Aorta (tissue), 5 donors: ENCODE measurements around the gene LARP1B. TPM values are rescaled to one million over a fixed set of nuclear protein-coding genes. Genes with fewer than 3 reads are reported as not detected.
"Not testable (repeated sequence)": the region's sequence is repeated elsewhere in the genome, so short reads cannot be mapped to it uniquely, and the experiment has no call there.

Source experiments
- ATAC-seq: fragments of 200-7000 bp; cut with Tn5 transposase; one replicate; pipeline ENCODE4 v1.9.1; 2022; ENCODE audit warnings: moderate library complexity; ENCODE audit not compliant: low FRiP score
- DNase-seq, 2 donors: peaks; one replicate each; pipeline ENCODE4 v3.0.0-alpha.2; 2020
- H3K27ac ChIP-seq, 2 donors: one replicate each; pipeline ENCODE4 v1.5.1; 2013; ENCODE audit warnings: low read length in 2 of 2, mild to moderate bottlenecking in 2 of 2, moderate library complexity in 2 of 2, control low read depth in 1 of 2, inconsistent platforms in 1 of 2, low read depth in 1 of 2
- H3K27me3 ChIP-seq, 2 donors: one replicate each; pipeline ENCODE4 v1.6.1; 2013; ENCODE audit warnings: control low read depth in 1 of 2, low read length in 1 of 2, mild to moderate bottlenecking in 1 of 2, moderate library complexity in 1 of 2; ENCODE audit not compliant: insufficient read depth in 2 of 2, control insufficient read depth in 1 of 2
- H3K36me3 ChIP-seq, 2 donors: one replicate each; pipeline ENCODE4 v1.6.1; 2013; ENCODE audit warnings: control low read depth in 1 of 2, low read length in 1 of 2, mild to moderate bottlenecking in 1 of 2; ENCODE audit not compliant: insufficient read depth in 2 of 2, control insufficient read depth in 1 of 2
- H3K4me1 ChIP-seq, 2 donors: one replicate each; pipeline ENCODE4 v1.6.1; 2013; ENCODE audit warnings: low read length in 2 of 2, control low read depth in 1 of 2, mild to moderate bottlenecking in 1 of 2, moderate library complexity in 1 of 2; ENCODE audit not compliant: insufficient read depth in 2 of 2, control insufficient read depth in 1 of 2
- H3K4me3 ChIP-seq, 2 donors: one replicate each; pipeline ENCODE4 v1.5.1; 2013; ENCODE audit warnings: low read length in 2 of 2, control low read depth in 1 of 2, mild to moderate bottlenecking in 1 of 2
- H3K9me3 ChIP-seq: one replicate; pipeline ENCODE4 v1.6.1; 2013; ENCODE audit warnings: mild to moderate bottlenecking, low read length; ENCODE audit not compliant: control insufficient read depth
- whole genome bisulfite sequencing, 2 donors: extraction: QIAGEN DNeasy Blood & Tissue Kit; methylation state at CpG; one replicate each; pipeline ENCODE4 v1.1.7; 2013; 5-methylcytosine and 5-hydroxymethylcytosine counted together
- intact Hi-C, 2 donors: fragments of 100-400 bp; cut with DNase I; formaldehyde crosslinking; loops; one replicate each; pipeline versions ENCODE4 v1.14.2 to v1.15.0; 2022
- polyA plus RNA-seq, 2 donors: library from polyadenylated mRNA; stranded (reverse); fragments of 200-250 nt; gene quantifications; one replicate each; pipeline ENCODE4 v1.2.3, GENCODE V29; 2013
- total RNA-seq, 2 donors: library from RNA; stranded (reverse); fragmentation: NEBNext Ultra II Directional; extraction: Animal tissue kit (Norgen Biotek cat#: 25700); gene quantifications; one replicate each; pipeline ENCODE4 v1.2.1, GENCODE V29; 2021
- donor health status: healthy with polysubstance abuse.
- donor health status: Bipolar disorder and iron deficiency.
- donor health status: DM: no; HTN: no; CAD: no.
- donor health status: DM: no; HTN: no; CAD: no.
- donor health status: DM: yes; HTN: yes; CAD: no.

LARP1B gene
- total and polyA plus RNA-seq, 4 donors = 14.1 to 23.9 (median 18.3) TPM

DNA sequence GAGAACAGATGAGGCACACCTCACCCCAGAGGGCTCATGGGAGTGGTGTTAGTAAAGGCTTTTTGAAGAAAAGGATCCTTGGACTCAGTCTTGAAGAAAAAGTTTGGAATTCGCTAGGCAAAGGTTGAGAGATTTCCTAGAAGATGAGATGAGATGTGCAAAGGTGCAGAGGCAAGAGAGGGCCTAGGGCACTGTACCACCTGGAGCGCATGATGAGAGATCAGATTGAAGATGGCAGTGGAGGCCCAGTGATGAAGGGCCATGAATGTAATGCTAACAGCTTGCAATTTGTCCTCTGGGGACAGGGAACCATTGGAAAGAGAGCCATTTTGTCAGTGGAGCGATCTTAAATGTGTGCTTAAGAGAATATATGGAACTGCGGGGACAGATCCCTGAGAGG lies 181.5 kb downstream of the LARP1B start:
- Histone ChIP-seq H3K9me3 (no peaks in the 10 kb centered on the region), H3K27ac (no peak overlapping the region), H3K4me1 (no peaks in the 10 kb centered on the region), H3K27me3 (no peaks in the 10 kb centered on the region), H3K4me3 (no peak overlapping the region), H3K36me3 (no peaks in the 10 kb centered on the region)
- intact Hi-C loops = no loop called here
- WGBS, 2 donors = 96 to 98% methylated on average over 4 of the region's 4 CpGs
- DNase-seq (no peak), ATAC-seq (no peak)

GRCh38 chr4:128244379-128244778 lies 183.3 kb downstream of the LARP1B start:
- H3K9me3 ChIP-seq = no peaks in the 10 kb centered on the region
- no peak for ATAC-seq
- intact Hi-C loops = no loop called here
- H3K36me3 ChIP-seq = no peaks in the 10 kb centered on the region
- 89 to 93% methylated on average over 2 of the region's 2 CpGs for WGBS, 2 donors
- no peaks in the 10 kb centered on the region for H3K27me3 ChIP-seq
- no peak overlapping the region for H3K4me3 ChIP-seq
- no peak overlapping the region for H3K27ac ChIP-seq
- no peaks in the 10 kb centered on the region for H3K4me1 ChIP-seq
- DNase-seq = no peak

DNA sequence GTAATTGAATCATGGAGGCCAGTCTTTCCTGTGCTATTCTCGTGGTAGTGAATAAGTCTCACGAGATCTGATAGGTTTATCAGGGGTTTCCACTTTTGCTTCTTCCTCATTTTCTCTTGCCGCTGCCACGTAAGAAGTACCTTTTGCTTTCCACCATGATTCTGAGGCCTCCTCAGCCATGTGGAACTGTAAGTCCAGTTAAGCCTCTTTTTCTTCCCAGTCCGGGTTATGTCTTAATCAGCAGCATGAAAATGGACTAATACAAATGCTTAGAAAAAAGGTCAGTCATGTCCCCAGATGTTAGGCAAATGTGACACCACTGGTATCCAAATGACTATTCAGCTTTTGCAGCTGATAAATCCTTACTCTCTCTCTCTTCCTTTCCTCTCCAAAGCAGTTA lies 184.3 kb downstream of the LARP1B start:
- intact Hi-C loops, H3K9me3 ChIP-seq, H3K4me1 ChIP-seq, ATAC-seq, H3K4me3 ChIP-seq, H3K36me3 ChIP-seq, H3K27me3 ChIP-seq, H3K27ac ChIP-seq, DNase-seq: not testable (repeated sequence)
- 89 to 91% methylated on average over 5 of the region's 5 CpGs for WGBS, 2 donors

DNA sequence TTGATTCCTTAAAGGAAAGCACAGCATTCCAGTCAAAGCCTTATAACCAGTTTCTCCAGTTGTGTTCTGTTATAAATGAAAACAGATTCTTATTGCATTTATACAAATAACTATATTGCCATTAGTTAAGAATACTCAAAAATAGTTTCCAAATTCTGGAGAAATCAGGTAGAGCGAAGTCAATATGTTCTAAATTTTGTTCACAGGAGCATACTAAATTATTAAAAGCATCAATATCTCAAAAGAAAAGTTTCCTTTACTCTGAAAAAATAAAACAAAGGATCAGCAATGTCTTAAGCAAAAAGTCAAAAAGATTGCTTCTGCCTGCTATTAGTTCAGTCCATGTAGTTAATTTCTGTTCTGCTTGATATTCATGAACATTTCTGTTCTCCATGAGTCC lies 186.8 kb downstream of the LARP1B start:
- no peak overlapping the region for H3K4me3 ChIP-seq
- no peaks in the 10 kb centered on the region for H3K36me3 ChIP-seq
- H3K9me3 ChIP-seq = no peaks in the 10 kb centered on the region
- intact Hi-C loops = no loop called here
- 97 to 98% methylated on average over 1 of the region's 1 CpG for WGBS, 2 donors
- DNase-seq (no peak), ATAC-seq (no peak)
- no peak overlapping the region for H3K27ac ChIP-seq
- H3K27me3 ChIP-seq = no peaks in the 10 kb centered on the region
- H3K4me1 ChIP-seq = no peaks in the 10 kb centered on the region

GRCh38 chr4:128249787-128250668 lies 188.9 kb downstream of the LARP1B start:
- DNase-seq = no peak

DNA sequence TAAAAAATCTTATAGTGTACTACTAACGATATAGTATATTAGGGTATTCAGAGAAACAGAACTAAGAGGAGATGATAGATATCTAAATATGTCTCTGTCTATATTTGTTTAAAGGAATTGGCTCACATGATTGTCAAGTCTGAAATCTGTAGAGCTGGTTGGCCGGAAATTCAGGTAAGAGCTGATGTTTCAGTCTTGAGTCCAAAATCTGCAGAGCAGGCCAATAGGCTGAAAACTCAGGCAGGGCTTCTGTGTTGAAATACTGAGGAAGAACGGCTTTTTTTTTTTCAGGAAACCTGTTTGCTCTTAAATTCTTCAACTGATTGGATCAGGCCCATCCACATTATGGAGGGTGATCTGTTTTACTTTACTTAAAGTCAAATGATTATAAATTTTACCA lies 194.8 kb downstream of the LARP1B start:
- ATAC-seq = no peak
- intact Hi-C loops = no loop called here

More at GRCh38 chr4:128249787-128250668, 188.9 kb downstream of the LARP1B start:
- no peaks in the 10 kb centered on the region for H3K27me3 ChIP-seq
- ATAC-seq = no peak
- 67 to 70% methylated on average over 4 of the region's 4 CpGs for WGBS, 2 donors
- no peaks in the 10 kb centered on the region for H3K4me1 ChIP-seq
- H3K27ac ChIP-seq = no peak overlapping the region
- H3K36me3 ChIP-seq = no peaks in the 10 kb centered on the region
- H3K4me3 ChIP-seq = no peak overlapping the region
- no peaks in the 10 kb centered on the region for H3K9me3 ChIP-seq
- intact Hi-C loops = no loop called here

DNA sequence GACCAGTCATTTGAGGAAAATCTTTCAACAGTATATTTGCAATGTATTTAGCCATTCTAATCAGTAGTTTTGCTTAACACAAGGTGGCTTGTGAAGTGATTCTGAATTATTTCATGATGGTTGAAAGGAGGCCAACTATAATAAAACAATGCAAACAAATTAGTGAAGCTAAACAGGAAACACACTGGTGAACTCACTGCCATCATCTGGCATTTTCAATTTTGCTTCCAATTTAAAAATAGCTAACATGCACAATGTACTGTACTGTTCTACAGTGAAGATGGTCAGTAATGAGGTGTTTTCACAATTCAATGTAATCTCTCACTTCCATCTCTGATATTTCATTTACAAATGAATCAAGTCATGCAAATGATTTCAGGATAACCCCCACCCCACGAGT lies 195.4 kb downstream of the LARP1B start:
- intact Hi-C loops = no loop called here
- WGBS, 2 donors = 57 to 67% methylated on average over 1 of the region's 1 CpG

More for the DNA sequence above, 194.8 kb downstream of the LARP1B start:
- no peak overlapping the region for H3K27ac ChIP-seq
- 91 to 94% methylated on average over 3 of the region's 3 CpGs for WGBS, 2 donors
- H3K36me3 ChIP-seq = no peaks in the 10 kb centered on the region
- DNase-seq = no peak
- H3K27me3 ChIP-seq = no peaks in the 10 kb centered on the region
- H3K4me3 ChIP-seq = no peak overlapping the region
- H3K9me3 ChIP-seq = no peaks in the 10 kb centered on the region
- no peaks in the 10 kb centered on the region for H3K4me1 ChIP-seq

GRCh38 chr4:128258166-128258565 lies 197.1 kb downstream of the LARP1B start:
- H3K36me3 ChIP-seq, H3K9me3 ChIP-seq, H3K4me3 ChIP-seq, DNase-seq, H3K27ac ChIP-seq, intact Hi-C loops, H3K27me3 ChIP-seq, H3K4me1 ChIP-seq, ATAC-seq: not testable (repeated sequence)
- 84 to 86% methylated on average over 4 of the region's 4 CpGs for WGBS, 2 donors

More for the DNA sequence above, 195.4 kb downstream of the LARP1B start:
- Histone ChIP-seq H3K4me1 (no peaks in the 10 kb centered on the region), H3K27ac (no peak overlapping the region), H3K36me3 (no peaks in the 10 kb centered on the region), H3K4me3 (no peak overlapping the region), H3K9me3 (no peaks in the 10 kb centered on the region), H3K27me3 (no peaks in the 10 kb centered on the region)
- ATAC-seq = no peak
- no peak for DNase-seq

- H3K36me3 ChIP-seq, DNase-seq, intact Hi-C loops, H3K9me3 ChIP-seq, H3K27ac ChIP-seq, H3K4me1 ChIP-seq, H3K4me3 ChIP-seq, H3K27me3 ChIP-seq, ATAC-seq: not testable (repeated sequence)
- WGBS, 2 donors = 72% methylated on average over 5 of the region's 5 CpGs
Observed at GRCh38 chr4:128259889-128260288, 198.8 kb downstream of the LARP1B start.
